Measurements from ENCODE around the gene SLC24A3.

GRCh38 chr20:19560881-19561480, 348.5 kb downstream of the SLC24A3 start:
- TF ChIP-seq POLR2A (IDR thresholded peaks at IDR 0.05) (no peak), CTCF (IDR thresholded peaks at IDR 0.05) (no peak)

Measured in suprapubic skin (tissue), 3 donors.